GM19351 (cell line): ENCODE data around the gene NTM.

Source experiments
- ATAC-seq: cut with Tn5 transposase; IDR thresholded peaks from one replicate; pipeline ENCODE4 v1.9.1; 2021; ENCODE audit warnings: mild to moderate bottlenecking, moderate library complexity; ENCODE audit not compliant: unreplicated experiment

NTM gene

DNA sequence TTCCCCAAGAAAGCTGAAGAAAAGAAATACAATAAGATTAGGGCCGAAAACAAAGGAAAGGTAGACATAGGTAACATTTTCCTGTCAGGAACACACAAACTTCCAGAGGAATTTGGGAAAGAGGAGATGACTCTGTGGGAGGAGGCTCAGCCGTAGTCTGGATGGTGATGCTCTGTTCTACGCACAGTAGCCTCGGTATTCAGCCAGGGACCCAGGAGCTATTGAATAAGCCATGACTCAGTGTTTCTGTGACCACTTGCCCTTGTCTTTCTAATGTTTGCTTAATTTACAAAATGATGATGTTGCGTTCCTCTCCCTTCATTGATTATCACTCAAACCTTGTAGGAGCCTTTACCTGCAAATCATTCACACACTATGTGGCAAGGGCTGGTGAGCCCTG lies 745.0 kb downstream of the NTM start:
- ATAC-seq: no peak

DNA sequence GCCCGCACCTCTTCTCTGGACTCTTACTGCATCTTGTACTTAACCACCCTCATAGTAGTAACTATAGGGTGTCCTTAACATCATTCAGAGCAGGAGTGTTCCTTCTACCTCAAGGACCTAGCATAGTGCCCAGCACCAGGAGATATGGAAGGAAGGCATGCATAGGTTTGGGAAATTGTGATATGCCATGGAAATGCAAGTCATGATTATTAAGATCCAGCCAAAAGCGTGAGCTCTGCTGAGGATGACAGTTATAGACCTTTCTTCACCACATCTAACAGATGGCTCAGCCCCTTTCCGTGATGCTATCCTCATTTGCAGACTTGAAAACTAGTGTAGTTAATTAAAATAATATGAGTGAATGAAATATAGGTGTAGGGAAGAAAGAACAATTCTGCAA lies 746.1 kb downstream of the NTM start:
- no peak for ATAC-seq

DNA sequence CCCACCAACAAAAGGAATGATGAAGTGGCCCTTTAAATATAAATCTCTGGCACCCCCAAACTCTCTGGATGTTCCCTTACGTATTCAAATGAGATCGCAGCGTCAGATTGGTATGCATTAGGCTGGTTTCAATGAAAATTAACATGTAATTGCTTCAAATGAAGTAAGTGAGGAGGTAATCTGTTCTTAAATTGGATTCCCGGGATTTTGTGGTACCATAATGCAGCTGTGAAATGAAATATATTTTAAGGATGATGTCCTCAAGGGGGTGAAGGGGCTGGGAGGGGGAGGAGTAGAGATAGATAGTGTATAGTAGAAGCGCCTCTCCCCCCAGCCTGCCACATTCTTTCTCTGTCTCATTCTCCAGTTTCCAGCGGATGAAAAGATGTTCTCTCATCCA lies 748.2 kb downstream of the NTM start:
- no peak for ATAC-seq

DNA sequence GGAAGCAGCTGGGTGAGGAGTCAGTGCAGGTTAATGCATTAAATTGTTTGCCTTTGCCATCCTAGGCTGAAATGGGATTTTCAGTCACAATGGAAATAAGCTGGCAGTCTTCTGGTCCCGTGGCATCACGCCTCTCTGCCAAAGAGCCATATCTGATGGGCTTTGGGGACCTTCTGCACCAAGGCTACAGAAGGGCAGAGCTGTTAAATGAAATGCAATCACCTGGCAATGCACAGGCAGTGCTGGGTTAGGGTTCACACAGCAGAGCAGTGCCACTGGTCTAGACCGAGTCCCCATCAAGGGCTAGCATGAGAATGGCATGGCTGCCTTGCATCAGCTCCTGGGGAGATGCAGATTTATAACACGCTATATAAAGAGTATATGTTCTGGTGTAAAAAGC lies 749.2 kb downstream of the NTM start:
- ATAC-seq: no peak

DNA sequence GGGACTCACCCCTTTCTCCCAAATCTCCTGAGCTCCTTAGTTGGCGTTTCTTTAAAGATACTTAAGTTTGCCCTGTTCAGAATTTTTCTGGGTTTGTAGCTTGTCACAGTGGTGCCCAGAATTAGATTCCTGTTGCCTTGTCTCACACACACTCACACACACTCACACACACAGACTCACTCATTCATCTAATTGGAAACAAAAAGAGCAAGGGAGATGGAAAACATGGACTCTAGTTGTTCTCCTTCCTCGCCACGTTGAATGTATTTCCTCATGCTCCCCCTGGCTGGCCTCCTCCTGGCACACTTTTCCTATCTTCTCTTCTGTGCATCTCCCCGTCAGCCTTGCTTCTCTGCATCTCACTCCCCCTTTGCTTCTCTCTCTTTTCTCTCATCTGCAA lies 752.3 kb downstream of the NTM start:
- ATAC-seq: no peak

DNA sequence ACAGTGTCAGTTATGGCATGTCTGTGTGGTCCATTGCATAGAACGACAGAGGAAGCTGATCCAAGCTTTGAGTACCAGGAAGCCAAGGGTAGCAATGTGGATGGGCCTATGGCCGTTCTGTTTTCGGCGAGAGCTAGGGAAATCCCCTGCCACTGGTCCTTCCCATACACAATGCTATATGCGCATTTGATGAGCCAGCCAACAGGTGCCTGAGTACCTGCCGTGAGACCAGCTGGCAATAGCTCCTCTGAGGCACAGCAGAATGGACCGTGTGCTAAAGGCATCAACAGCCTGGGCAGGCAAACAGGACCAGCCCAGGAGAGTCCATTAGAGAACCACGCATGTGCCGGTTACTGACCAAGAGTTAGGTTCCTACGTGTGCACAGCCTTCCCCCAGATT lies 753.0 kb downstream of the NTM start:
- ATAC-seq: no peak

DNA sequence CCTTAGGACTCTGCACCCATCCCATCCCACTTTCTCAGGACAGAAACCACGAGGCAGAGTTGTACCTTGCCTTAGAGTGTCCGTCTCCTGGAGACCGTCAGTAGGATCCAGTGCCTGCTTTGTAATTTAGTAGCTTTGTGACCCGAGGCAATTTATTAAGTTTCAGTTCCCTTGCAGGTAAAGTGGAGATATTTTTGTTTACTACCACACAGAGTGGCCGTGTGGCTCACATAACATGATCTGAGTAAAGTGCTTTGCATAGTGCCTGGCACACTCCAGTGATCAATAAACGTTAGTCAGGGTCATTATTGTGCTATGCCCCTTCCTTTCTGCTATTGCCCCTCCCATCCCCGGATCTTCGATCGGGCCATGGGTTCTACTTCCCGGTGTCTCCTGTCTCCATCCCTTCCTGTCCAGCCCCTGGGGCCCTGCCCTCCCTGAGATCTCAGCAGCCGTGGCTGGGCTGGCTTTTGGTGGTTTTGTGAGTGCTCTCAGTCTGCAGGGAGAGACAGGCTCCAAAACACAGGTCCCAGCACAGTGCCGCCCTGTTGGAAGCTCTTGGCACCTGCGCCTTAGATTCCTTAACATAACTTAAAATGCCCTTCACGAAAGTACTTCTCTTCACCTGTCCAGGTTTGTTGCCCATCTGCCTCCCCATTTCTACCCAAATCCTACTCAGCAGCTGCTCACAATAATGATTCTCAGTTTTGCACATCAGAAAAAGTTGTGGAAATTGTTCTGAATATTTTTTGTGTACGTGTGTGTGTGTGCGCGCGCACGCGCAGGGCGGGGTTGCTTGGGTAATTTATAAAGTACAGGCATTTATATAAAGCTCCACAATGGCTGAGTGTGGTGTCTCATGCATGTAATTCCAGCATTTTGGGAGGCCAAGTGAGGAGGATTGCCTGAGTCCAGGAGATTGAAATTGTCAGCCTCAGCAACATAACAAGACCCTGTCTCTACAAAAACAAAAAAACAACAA lies 753.7 kb downstream of the NTM start:
- ATAC-seq: peak; percentile 41

DNA sequence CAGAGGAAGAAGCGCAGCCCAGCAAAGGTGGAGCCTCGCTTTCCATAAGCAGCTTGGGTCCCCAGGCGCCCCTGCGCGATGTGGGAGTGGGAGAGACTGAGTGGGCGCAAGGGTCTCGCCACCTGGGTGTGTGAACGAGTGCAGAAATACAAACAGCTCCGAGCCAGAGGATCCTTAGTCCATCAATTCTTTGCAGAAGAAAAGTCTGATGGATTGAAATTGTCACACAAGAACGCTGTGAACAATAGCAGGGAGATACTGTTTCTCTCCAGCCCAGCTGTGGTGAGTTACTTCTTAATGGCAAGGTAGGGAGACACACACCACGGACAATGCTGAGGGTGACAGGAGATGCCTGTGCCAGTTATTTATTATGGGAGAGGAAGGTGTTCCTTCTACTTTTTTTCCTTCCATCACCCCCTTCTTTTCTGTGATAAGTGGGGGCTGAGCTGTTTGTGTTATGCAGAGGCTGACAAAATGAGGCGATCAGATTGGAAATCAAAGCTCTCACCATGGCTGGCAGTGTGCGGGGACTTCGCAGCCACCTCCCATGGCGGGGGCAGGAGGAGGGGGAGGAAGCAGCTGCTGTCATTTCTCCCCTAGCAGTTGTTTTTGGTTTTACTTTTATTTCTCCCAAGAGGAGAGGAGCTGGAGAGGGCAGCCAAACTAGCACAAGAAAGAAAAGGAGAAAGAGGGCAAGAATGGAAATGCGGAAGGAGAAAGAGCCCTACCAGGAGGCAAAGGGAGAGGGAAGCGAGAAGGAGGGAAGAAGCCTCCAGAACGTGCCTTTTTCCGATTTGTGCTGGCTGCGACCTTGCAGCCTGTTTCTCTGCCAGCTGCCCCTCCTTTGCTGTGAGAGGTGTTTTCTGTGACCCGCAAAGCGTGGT lies 755.8 kb downstream of the NTM start:
- no peak for ATAC-seq

DNA sequence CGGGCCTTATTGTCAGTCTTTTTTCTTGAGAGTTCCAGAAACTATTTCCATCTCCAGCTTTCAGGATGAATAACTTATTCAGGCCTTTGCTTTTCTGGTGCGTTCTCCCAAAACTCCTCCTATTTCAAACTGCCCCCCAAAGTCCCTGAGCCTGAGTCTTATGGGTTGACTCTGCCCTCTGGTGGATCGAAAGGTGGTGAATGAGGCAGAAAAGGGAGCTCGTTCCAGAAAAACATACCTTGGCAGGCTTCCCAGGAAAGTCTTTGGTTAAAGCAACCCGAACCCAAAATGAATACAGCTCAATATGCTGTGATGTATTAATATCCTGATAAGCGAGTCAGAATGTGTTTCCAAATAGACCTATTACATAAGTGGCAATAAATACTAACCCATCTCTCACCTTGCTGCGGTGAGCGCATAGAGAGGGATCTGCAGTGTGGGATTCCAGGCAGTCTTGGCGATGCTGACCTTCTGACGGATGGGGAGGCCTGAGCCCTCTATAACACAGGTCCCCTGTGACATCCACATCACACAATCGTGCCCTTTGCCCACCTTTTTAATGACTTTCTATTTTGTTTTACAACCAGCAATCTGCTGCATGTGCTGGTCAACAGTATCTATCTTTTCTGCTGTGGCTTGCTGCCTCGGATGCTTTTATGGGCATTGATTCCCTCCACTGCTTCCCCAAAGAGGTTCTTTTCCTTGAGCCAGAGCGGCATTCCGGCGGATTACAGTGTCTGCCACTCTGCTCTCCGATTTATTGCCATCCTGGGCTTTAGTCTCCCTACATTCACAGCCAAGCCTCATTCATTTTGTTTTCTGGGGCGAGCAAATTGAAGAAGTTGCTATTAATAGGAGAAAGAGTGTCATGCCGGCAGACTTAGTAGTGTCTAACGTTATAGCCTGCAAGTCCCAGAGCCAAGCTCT lies 756.8 kb downstream of the NTM start:
- ATAC-seq: no peak

DNA sequence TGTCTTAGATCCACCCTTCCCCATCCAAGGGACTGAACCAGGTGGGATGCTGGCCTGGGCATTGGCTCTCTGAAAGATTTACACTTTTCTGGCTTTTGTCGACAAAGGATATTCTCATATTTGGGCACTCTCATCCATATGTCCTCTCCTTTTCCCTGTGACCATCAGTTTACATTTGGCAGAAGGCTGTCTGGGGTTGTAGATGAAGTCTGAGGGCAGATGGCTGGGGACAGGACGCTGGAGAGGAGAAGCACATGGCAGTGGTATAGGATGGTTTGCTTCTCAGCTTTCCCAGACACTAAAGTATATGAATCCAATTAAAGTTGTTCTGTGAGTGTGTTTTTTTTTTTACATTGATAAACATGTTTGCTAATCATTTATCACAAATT lies 757.5 kb downstream of the NTM start:
- no peak for ATAC-seq

DNA sequence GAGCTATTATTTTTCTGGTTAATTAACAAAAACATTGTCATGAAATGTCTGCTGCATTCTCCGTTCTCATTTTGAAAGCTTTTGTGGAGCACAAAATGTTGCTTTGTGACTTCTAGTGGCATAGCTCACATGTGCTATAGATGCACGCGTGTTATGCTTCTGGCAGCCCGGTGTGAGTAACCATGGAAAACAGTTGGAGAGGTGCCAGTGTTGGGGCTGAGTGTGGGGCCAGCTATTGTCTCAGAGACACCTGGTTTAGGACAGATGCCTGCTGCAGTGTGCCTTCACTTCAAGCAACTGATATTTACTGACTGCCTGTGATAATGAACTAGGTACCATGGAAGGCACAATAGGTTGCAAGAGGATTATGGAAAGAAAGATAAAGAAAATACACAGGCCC lies 760.6 kb downstream of the NTM start:
- ATAC-seq: no peak

DNA sequence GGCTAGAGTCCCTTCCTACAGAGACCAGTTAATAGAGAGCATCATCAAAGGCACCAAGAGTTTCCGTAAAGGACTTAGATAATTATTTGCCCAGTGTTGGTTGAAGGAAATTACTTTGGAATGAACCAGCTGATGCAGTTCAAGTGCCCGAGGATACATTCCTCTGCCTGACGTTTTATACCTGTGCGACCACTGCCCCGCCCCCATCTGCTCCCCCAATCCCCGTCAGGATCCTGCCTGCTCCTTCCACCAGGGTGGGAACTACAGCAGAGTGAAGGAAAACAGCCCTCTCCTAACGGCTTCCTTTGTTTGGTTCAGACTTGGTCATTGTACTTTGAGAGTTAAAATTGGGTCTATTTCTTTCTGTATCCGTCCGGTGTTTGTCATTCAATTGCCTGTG lies 761.5 kb downstream of the NTM start:
- ATAC-seq: no peak

DNA sequence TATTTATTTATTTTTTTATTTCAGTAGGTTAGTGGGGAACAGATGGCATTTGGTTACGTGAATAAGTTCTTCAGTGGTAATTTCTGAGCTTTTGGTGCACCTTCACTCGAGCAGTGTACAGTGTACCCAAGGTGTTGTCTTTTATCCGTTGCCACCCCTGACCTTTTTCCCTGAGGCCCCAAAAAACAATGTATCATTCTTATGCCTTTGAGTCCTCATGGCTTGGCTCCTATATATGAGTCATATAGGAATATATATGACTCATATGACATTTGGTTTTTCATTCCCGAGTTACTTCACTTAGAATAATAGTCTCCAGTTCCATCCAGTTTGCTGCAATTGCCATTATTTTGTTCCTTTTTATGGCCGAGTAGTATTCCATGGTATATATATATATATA lies 763.9 kb downstream of the NTM start:
- no peak for ATAC-seq

DNA sequence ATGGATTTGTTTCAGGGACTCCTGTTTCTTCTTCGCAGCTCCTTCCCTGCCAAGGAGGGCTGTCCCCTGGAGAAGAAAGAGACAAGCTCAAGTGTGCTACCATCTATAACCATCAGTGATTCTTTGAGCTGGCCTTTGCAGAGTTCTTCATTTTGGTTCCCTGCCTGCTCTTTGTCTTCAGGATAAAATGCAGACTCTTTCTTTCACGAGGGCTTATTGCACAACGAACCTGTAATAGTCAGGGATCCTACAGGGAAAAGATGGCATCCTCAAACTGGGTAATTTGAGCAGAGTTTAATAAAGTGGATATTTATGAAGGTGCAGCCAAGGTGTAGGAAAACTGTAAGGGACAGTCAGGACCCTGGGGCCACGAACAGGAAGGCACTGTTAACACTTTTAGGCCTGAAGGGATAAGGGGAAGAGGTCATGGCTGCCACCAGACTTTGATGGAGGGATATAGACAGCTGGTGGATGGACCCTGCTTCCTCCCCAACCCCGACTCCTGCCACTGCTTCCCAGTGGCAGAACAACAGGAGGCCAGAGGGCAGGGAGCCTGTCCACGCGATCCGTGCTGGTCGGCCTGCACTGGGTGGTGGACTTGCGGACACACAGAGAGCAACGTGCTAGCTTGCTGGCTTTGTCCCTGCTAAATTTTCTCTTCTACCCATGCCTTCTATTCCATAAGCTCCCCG lies 767.0 kb downstream of the NTM start:
- no peak for ATAC-seq

DNA sequence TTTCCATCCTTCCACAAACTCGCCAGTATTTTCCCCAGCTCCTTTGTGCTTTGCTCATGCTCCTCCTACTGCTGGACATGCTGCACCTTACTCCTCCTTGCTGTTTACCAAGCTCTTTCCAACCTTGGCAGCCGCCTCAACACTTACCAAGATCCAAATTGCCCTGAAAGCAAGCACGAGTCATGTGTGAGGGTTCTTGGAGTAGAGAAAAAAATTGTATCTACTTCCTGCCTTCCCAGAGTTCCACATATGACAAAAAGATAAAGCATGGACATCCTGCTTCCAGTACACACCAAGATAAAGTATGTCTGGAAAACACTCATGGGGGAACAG lies 767.5 kb downstream of the NTM start:
- ATAC-seq: no peak

DNA sequence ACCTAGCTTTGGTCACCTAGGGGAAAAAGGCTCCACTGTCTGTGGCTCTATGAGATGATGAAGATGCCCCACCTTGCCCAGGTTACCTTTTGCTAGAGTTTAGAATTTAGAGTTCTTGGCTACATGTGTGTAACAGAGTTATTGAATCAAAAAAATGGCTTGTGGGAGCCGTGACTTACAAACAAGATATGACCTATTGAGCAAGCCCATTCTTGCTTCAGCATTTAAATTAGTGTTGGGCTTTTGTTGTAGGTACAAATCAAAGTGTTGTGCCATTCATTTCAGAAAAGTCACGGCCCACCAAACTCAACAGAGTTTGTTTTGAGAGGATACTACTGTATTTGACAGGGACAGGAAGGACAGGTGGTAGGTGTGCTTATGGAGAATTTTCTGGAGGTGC lies 768.8 kb downstream of the NTM start:
- ATAC-seq: no peak

DNA sequence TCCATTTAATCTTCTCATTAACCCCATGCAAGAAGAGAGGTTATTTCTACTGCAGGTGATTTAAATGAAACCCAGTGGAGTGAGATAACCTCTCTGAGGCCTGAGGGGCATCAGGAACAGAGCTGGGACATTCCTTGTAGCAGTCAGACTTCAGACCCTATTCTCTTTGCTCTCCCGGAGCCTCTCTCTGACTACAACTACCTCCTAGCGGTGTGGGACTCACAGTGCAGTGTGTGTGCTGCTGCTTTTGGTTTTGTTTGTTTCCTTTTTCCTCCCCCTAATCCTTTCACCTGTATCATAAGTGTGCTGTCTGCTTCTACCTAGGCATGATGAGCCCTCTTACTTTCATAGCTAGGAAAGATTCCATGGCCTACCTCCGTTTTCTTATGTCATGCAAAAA lies 769.6 kb downstream of the NTM start:
- no peak for ATAC-seq

DNA sequence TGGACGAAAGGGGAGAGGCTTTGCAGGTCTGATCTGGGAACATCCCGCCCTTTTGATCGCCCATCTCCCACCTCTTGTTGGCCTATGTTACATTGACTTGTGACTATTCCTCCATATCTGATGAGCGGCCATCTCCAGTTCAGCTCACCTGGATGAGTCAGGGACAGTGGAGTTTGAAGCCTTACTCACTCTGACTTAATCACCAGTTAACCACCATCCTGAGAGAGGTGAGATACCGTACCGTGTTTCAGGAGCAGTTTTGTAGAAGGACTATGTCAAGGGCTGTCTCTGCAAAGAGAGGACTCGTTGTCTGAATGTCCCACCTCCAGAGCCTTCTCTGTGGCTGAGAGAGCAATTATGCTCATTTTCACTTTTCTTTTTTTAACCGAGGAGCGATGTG lies 771.7 kb downstream of the NTM start:
- no peak for ATAC-seq

DNA sequence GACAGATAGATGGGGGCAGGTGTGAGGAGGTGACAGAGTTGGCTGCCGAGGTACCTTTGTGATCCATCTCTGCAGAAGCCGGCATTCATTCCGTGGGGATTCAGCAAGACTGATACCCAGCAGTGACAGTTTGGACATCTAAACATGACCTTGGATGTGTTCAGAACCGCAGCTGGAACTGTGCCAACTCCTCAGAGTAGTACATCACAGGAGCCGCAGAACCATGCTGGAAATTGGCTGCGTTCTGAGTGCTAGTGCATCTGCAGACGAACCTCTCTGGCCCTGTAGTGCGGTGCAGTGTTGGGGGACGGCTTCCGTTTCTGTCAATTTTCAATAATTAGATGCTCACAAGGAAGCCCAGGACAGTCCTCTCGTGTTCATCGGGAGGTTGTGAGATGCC lies 772.1 kb downstream of the NTM start:
- no peak for ATAC-seq

DNA sequence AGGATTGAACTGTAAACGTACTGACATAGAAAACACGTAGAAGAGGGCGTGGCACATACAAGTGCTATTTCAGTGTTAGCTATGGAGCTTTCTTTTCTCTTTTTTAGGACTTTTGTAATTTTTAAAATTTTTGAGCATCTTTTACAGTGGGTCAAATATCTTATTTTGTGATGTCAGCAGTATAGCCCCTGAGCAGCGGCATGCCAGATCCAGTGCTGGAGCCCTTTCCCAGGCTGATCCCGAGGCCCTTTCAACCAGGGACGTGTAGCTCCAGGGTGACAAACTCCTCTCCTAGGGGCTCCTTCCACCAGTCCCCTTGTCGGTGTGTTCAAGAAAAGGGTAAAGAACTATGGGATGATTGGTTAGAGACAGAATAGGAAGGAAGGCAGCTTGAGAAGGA lies 777.0 kb downstream of the NTM start:
- no peak for ATAC-seq
